HepG2 (cell line): ENCODE results near the gene PLB1. TPM values are rescaled to one million over a fixed set of nuclear protein-coding genes. Genes with fewer than 3 reads are reported as not detected.

Source experiments
- ATAC-seq: fragments of 200-7000 bp; cut with Tn5 transposase; 3 replicates; pipeline ENCODE4 v1.9.1; 2020; ENCODE audit warnings: mild to moderate bottlenecking, moderate library complexity
- BruUV-seq: library from RNA; stranded (reverse); fragments of 400-500 nt; replicated peaks from 2 replicates; lab custom pipeline; 2021; lab: Mats Ljungman, UMichigan
- CTCF ChIA-PET: fragments of 300-600 bp; formaldehyde crosslinking; extraction: SDS; loops from one replicate; lab custom pipeline; 2021; ENCODE audit warnings: low total read pairs, inconsistent platforms, low intra/inter-chr PET ratio; lab: Yijun Ruan, JAX
- POLR2A ChIA-PET: fragments of 350-600 bp; sonication (Branson Sonifier 250); formaldehyde crosslinking; loops from one replicate; lab custom pipeline; 2020; ENCODE audit warnings: antibody characterized with exemption, inconsistent platforms; lab: Yijun Ruan, JAX
- DNase-seq: peaks from one replicate; pipeline ENCODE4 v3.0.0-alpha.2; 2015; ENCODE audit warnings: low spot score
- FAIRE-seq: peaks from 3 replicates; lab custom pipeline; 2011; peaks lifted over from hg19 to GRCh38; lab: Jason Lieb, UNC
- H2AFZ ChIP-seq: one replicate; pipeline ENCODE4 v1.6.1; 2011; ENCODE audit warnings: low read length, inconsistent platforms
- H3K27ac ChIP-seq: fragments of 300-600 bp; 3 replicates; pipeline ENCODE4 v1.8.0; 2011; ENCODE audit warnings: mixed run types, mild to moderate bottlenecking, mixed read lengths, low read length, inconsistent platforms; ENCODE audit not compliant: insufficient read depth; ENCODE audit errors: extremely low read length
- H3K27me3 ChIP-seq, 2 experiments: fragments of 200-600 bp in 1 of 2; 2 replicates in 1 of 2; 3 replicates in 1 of 2; pipeline versions ENCODE4 v1.6.0 to v1.8.0; 2011; ENCODE audit warnings: low read length in 2 of 2, mild to moderate bottlenecking in 2 of 2, moderate library complexity in 2 of 2, inconsistent platforms in 1 of 2; ENCODE audit not compliant: insufficient read depth in 2 of 2, control insufficient read depth in 1 of 2
- H3K36me3 ChIP-seq, 2 experiments: fragments of 200-600 bp in 1 of 2; replicated peaks in 1 of 2; 2 replicates in 1 of 2; 3 replicates in 1 of 2; pipeline versions ENCODE4 v1.5.1 to v1.8.0; 2011; ENCODE audit warnings: low read length in 2 of 2, inconsistent platforms in 1 of 2; ENCODE audit not compliant: insufficient read depth in 2 of 2, control insufficient read depth in 1 of 2
- H3K4me1 ChIP-seq: 2 replicates; pipeline ENCODE4 v1.5.1; 2012; ENCODE audit warnings: low read length, inconsistent platforms; ENCODE audit not compliant: insufficient read depth
- H3K4me2 ChIP-seq: 2 replicates; pipeline ENCODE4 v1.6.0; 2011; ENCODE audit warnings: low read depth, low read length, inconsistent platforms
- H3K4me3 ChIP-seq, 3 experiments: fragments of 200-600 bp in 1 of 3; sonication (generic), shearing (Covaris generic) in 1 of 3; replicated peaks in 1 of 3; 2 replicates each; pipeline ENCODE4 v1.5.1; 2011 to 2016; ENCODE audit warnings: low read length in 3 of 3, inconsistent platforms in 2 of 3, low read depth in 2 of 3, mild to moderate bottlenecking in 2 of 3, control low read depth in 1 of 3, mixed read lengths in 1 of 3; ENCODE audit not compliant: insufficient read depth in 1 of 3
- H3K79me2 ChIP-seq: one replicate; pipeline ENCODE4 v1.6.1; 2011; ENCODE audit warnings: low read length, inconsistent platforms; ENCODE audit not compliant: insufficient read depth
- H3K9ac ChIP-seq: 2 replicates; pipeline ENCODE4 v1.6.0; 2011; ENCODE audit warnings: mild to moderate bottlenecking, low read depth, low read length, inconsistent platforms; ENCODE audit not compliant: insufficient read depth
- H3K9me3 ChIP-seq: 2 replicates; pipeline ENCODE4 v1.5.1; 2012; ENCODE audit warnings: mild to moderate bottlenecking, low read length
- H4K20me1 ChIP-seq: 2 replicates; pipeline ENCODE4 v1.6.0; 2011; ENCODE audit warnings: inconsistent platforms, mild to moderate bottlenecking, low read length, moderate library complexity; ENCODE audit not compliant: insufficient read depth
- CREB1 ChIP-seq, 2 experiments: fragments of 450-650 bp in 1 of 2; IDR thresholded peaks; 2 replicates each; pipeline ENCODE4 v1.6.1; 2016 to 2017; ENCODE audit warnings: control low read depth in 1 of 2, mild to moderate bottlenecking in 1 of 2, missing compliant biosample characterization in 1 of 2, missing genetic modification characterization in 1 of 2
- DZIP1 ChIP-seq: sonication (generic); formaldehyde crosslinking; IDR thresholded peaks from 2 replicates; pipeline ENCODE4 v1.5.0; 2020; ENCODE audit warnings: mild to moderate bottlenecking, missing genetic modification reagents
- HMG20A ChIP-seq: IDR thresholded peaks from 2 replicates; pipeline ENCODE4 v1.6.1; 2016; ENCODE audit warnings: borderline replicate concordance
- ZBTB10 ChIP-seq: sonication (generic); formaldehyde crosslinking; IDR thresholded peaks from 2 replicates; pipeline ENCODE4 v1.4.0; 2020; ENCODE audit warnings: missing genetic modification reagents, borderline replicate concordance
- ZNF274 ChIP-seq: sonication (generic); formaldehyde crosslinking; IDR thresholded peaks from 2 replicates; pipeline ENCODE4 v1.5.1; 2020; ENCODE audit warnings: mild to moderate bottlenecking, missing genetic modification reagents
- ZNF572 ChIP-seq: sonication (generic); formaldehyde crosslinking; IDR thresholded peaks from 2 replicates; pipeline ENCODE4 v1.5.1; 2020; ENCODE audit warnings: mild to moderate bottlenecking, missing genetic modification reagents
- ZSCAN29 ChIP-seq: sonication (generic); formaldehyde crosslinking; conservative IDR thresholded peaks from 2 replicates; pipeline ENCODE4 v1.4.0; 2020; ENCODE audit warnings: mild to moderate bottlenecking, missing genetic modification reagents
- WGBS: methylation state at CpG from one replicate; pipeline ENCODE4 v1.1.6; 2017; ENCODE audit warnings: low lambda C conversion rate; 5-methylcytosine and 5-hydroxymethylcytosine counted together
- in situ Hi-C: cut with HindIII; loops from 2 replicates; pipeline ENCODE4 v1.10.0; 2017; ENCODE audit warnings: low pct_unique_long_range_greater_than_20kb; ENCODE audit not compliant: extremely low pct_ligation_motif_present
- intact Hi-C: fragments of 100-400 bp; cut with micrococcal nuclease; formaldehyde crosslinking; loops from one replicate; pipeline ENCODE4 v1.10.0; 2022; ENCODE audit not compliant: unreplicated experiment
- polyA plus RNA-seq, 8 experiments: library from polyadenylated mRNA; depleted of rRNA in 3 of 8; stranded (reverse) in 7 of 8; unstranded in 1 of 8; fragments of >200 nt; fragmentation: Illumina TruSeq in 4 of 8; extraction: Trizol in 4 of 8; gene quantifications; 2 replicates each; pipeline versions ENCODE4 v1.2.1 to v1.2.3, GENCODE V29; 2011 to 2016; ENCODE audit warnings: low read depth in 4 of 8, missing spikeins in 1 of 8, mixed read lengths in 1 of 8; ENCODE audit not compliant: insufficient read depth in 1 of 8
- total RNA-seq, 5 experiments: library from RNA; depleted of rRNA; stranded (reverse); fragments of >200 nt; fragmentation: Illumina TruSeq; extraction: Trizol; gene quantifications; 2 replicates each; pipeline ENCODE4 v1.2.3, GENCODE V29; 2016; ENCODE audit warnings: low read depth in 1 of 5
- TF ChIP-seq, protein P1 (sequence below): sonication (generic); formaldehyde crosslinking; IDR thresholded peaks from 2 replicates; pipeline ENCODE4 v1.5.0; 2020; ENCODE audit warnings: missing genetic modification reagents

PLB1 gene
- total and polyA plus RNA-seq, 2 of the 13 experiments (the other 11 are each of a cell fraction or from before 2014, with no cell fraction given), result 0.20 to 1.8 TPM

- H2AFZ ChIP-seq, result no peak overlapping the region
- intact Hi-C loops (no loop called here), in situ Hi-C loops (no loop called here)
- DNase-seq (no peak), FAIRE-seq (no peak), ATAC-seq (no peak)
- POLR2A ChIA-PET, result no interaction called here
- CTCF ChIA-PET, result no interaction called here
- peaks cover 23% of the 10 kb centered on the region for H3K4me1 ChIP-seq
- H3K4me2 ChIP-seq, result no peak overlapping the region
- TF ChIP-seq HMG20A, result no peak
- TF ChIP-seq, protein P1, sequence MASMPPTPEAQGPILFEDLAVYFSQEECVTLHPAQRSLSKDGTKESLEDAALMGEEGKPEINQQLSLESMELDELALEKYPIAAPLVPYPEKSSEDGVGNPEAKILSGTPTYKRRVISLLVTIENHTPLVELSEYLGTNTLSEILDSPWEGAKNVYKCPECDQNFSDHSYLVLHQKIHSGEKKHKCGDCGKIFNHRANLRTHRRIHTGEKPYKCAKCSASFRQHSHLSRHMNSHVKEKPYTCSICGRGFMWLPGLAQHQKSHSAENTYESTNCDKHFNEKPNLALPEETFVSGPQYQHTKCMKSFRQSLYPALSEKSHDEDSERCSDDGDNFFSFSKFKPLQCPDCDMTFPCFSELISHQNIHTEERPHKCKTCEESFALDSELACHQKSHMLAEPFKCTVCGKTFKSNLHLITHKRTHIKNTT, result no peak
- no peak for TF ChIP-seq ZBTB10 (CRISPR knock-in tag)
- TF ChIP-seq ZNF572 (CRISPR knock-in tag), result no peak
- TF ChIP-seq CREB1 (IDR thresholded peaks at IDR 0.05), result no peak
- TF ChIP-seq CREB1 (CRISPR knock-in tag; IDR thresholded peaks at IDR 0.05), result no peak
- TF ChIP-seq DZIP1 (CRISPR knock-in tag), result no peak
- no peak for TF ChIP-seq ZSCAN29 (CRISPR knock-in tag)
- no peak for TF ChIP-seq ZNF274 (CRISPR knock-in tag)
- BruUV-seq, result no TSS peak
- no peak overlapping the region for H3K9ac ChIP-seq
- no peak overlapping the region for H3K27ac ChIP-seq
- 50% methylated on average over 2 of the region's 2 CpGs for WGBS
- H3K36me3 ChIP-seq, result no peaks in the 10 kb centered on the region
- H3K4me3 ChIP-seq, result no peak overlapping the region
- H3K27me3 ChIP-seq, result peaks cover 0 to 31% of the 10 kb centered on the region in 2 experiments; a peak in 2 of 5 replicates
- H3K9me3 ChIP-seq, result no peaks in the 10 kb centered on the region
- H4K20me1 ChIP-seq, result no peaks in the 10 kb centered on the region
- H3K79me2 ChIP-seq, result no peaks in the 10 kb centered on the region
Measured at GRCh38 chr2:28638102-28638501, 142.2 kb downstream of the PLB1 start.
